Effector memory CD4-positive, alpha-beta T cell (primary cell): Measurements from ENCODE around the gene MAPT.
"Not testable (repeated sequence)": the region's sequence is repeated elsewhere in the genome, so short reads cannot be mapped to it uniquely, and the experiment has no call there.

Experiments used
- DNase-seq, 3 donors: peaks; one replicate each; pipeline ENCODE4 v3.0.0-alpha.2; 2020
- H3K27ac ChIP-seq: 2 replicates; pipeline ENCODE4 v1.7.0; 2013; ENCODE audit warnings: mild to moderate bottlenecking, low read length, moderate library complexity; ENCODE audit not compliant: insufficient read depth, poor library complexity, severe bottlenecking
- H3K27me3 ChIP-seq: replicated peaks from 2 replicates; pipeline ENCODE4 v1.7.0; 2013; ENCODE audit warnings: mild to moderate bottlenecking, low read length; ENCODE audit not compliant: insufficient read depth, control insufficient read depth, poor library complexity, severe bottlenecking
- H3K36me3 ChIP-seq: 2 replicates; pipeline ENCODE4 v1.7.0; 2013; ENCODE audit warnings: mild to moderate bottlenecking, low read length, moderate library complexity; ENCODE audit not compliant: control insufficient read depth, insufficient read depth
- H3K4me1 ChIP-seq: 2 replicates; pipeline ENCODE4 v1.7.0; 2013; ENCODE audit warnings: low read length, mild to moderate bottlenecking; ENCODE audit not compliant: control insufficient read depth, insufficient read depth, poor library complexity, severe bottlenecking
- H3K4me3 ChIP-seq: 2 replicates; pipeline ENCODE4 v1.7.0; 2013; ENCODE audit warnings: low read length, low read depth, mild to moderate bottlenecking; ENCODE audit not compliant: insufficient read depth, poor library complexity, severe bottlenecking
- H3K9me3 ChIP-seq: 2 replicates; pipeline ENCODE4 v1.7.0; 2013; ENCODE audit warnings: mild to moderate bottlenecking, low read length, moderate library complexity; ENCODE audit not compliant: control insufficient read depth

The MAPT gene

GRCh38 chr17:45908460-45908859 is 14.1 kb downstream of the MAPT start:
- Histone ChIP-seq H3K36me3 (no peaks in the 10 kb centered on the region), H3K4me3 (no peak overlapping the region), H3K4me1 (peaks cover 3% of the 10 kb centered on the region), H3K27ac (no peak overlapping the region), H3K9me3 (no peaks in the 10 kb centered on the region), H3K27me3 (no peaks in the 10 kb centered on the region)
- DNase-seq = no peak

GRCh38 chr17:45908935-45909334 is 14.6 kb downstream of the MAPT start:
- H3K27me3 ChIP-seq = no peaks in the 10 kb centered on the region
- H3K27ac ChIP-seq = no peak overlapping the region
- no peaks in the 10 kb centered on the region for H3K36me3 ChIP-seq
- no peak for DNase-seq
- H3K4me3 ChIP-seq = no peak overlapping the region
- no peaks in the 10 kb centered on the region for H3K9me3 ChIP-seq
- H3K4me1 ChIP-seq = peaks cover 3% of the 10 kb centered on the region

GRCh38 chr17:45910667-45911066 is 16.3 kb downstream of the MAPT start:
- no peak for DNase-seq
- H3K4me3 ChIP-seq = no peak overlapping the region
- H3K27me3 ChIP-seq = no peaks in the 10 kb centered on the region

GRCh38 chr17:45912319-45912718 is 18.0 kb downstream of the MAPT start:
- Histone ChIP-seq H3K9me3 (no peaks in the 10 kb centered on the region), H3K4me3 (no peak overlapping the region), H3K27ac (no peak overlapping the region), H3K4me1 (no peaks in the 10 kb centered on the region), H3K36me3 (no peaks in the 10 kb centered on the region), H3K27me3 (no peaks in the 10 kb centered on the region)
- no peak for DNase-seq

More at GRCh38 chr17:45910667-45911066, 16.3 kb downstream of the MAPT start:
- Histone ChIP-seq H3K9me3 (no peaks in the 10 kb centered on the region), H3K27ac (no peak overlapping the region), H3K36me3 (no peaks in the 10 kb centered on the region), H3K4me1 (peaks cover 3% of the 10 kb centered on the region)

GRCh38 chr17:45913030-45913429 is 18.7 kb downstream of the MAPT start:
- H3K27me3 ChIP-seq, DNase-seq, H3K9me3 ChIP-seq, H3K4me1 ChIP-seq, H3K36me3 ChIP-seq, H3K27ac ChIP-seq, H3K4me3 ChIP-seq: not testable (repeated sequence)

GRCh38 chr17:45914047-45914717 is 19.8 kb downstream of the MAPT start:
- Histone ChIP-seq H3K36me3 (no peaks in the 10 kb centered on the region), H3K4me3 (no peak overlapping the region), H3K27me3 (no peaks in the 10 kb centered on the region), H3K9me3 (no peaks in the 10 kb centered on the region), H3K27ac (no peak overlapping the region), H3K4me1 (no peaks in the 10 kb centered on the region)
- DNase-seq = no peak

- Histone ChIP-seq H3K36me3 (no peaks in the 10 kb centered on the region), H3K27me3 (no peaks in the 10 kb centered on the region), H3K4me1 (no peaks in the 10 kb centered on the region), H3K9me3 (no peaks in the 10 kb centered on the region), H3K4me3 (no peak overlapping the region), H3K27ac (no peak overlapping the region)
- no peak for DNase-seq
These were observed 20.9 kb downstream of the MAPT start for GRCh38 chr17:45915263-45915662.

GRCh38 chr17:45917081-45917480 is 22.7 kb downstream of the MAPT start:
- Histone ChIP-seq H3K4me3 (no peak overlapping the region), H3K9me3 (no peaks in the 10 kb centered on the region)

GRCh38 chr17:45918241-45918745 is 23.9 kb downstream of the MAPT start:
- no peak overlapping the region for H3K4me3 ChIP-seq
- H3K9me3 ChIP-seq = no peaks in the 10 kb centered on the region
- no peak for DNase-seq
- H3K27me3 ChIP-seq = no peaks in the 10 kb centered on the region
- no peaks in the 10 kb centered on the region for H3K36me3 ChIP-seq
- no peaks in the 10 kb centered on the region for H3K4me1 ChIP-seq
- H3K27ac ChIP-seq = no peak overlapping the region

More at GRCh38 chr17:45917081-45917480, 22.7 kb downstream of the MAPT start:
- Histone ChIP-seq H3K27ac (no peak overlapping the region), H3K4me1 (no peaks in the 10 kb centered on the region), H3K36me3 (no peaks in the 10 kb centered on the region), H3K27me3 (no peaks in the 10 kb centered on the region)
- no peak for DNase-seq

GRCh38 chr17:45919136-45919535 is 24.8 kb downstream of the MAPT start:
- DNase-seq = no peak
- no peaks in the 10 kb centered on the region for H3K36me3 ChIP-seq
- H3K27ac ChIP-seq = no peak overlapping the region
- H3K27me3 ChIP-seq = no peaks in the 10 kb centered on the region
- H3K4me3 ChIP-seq = no peak overlapping the region
- H3K9me3 ChIP-seq = no peaks in the 10 kb centered on the region
- no peaks in the 10 kb centered on the region for H3K4me1 ChIP-seq
